ENCODE results near the gene USP13.

USP13 gene

DNA sequence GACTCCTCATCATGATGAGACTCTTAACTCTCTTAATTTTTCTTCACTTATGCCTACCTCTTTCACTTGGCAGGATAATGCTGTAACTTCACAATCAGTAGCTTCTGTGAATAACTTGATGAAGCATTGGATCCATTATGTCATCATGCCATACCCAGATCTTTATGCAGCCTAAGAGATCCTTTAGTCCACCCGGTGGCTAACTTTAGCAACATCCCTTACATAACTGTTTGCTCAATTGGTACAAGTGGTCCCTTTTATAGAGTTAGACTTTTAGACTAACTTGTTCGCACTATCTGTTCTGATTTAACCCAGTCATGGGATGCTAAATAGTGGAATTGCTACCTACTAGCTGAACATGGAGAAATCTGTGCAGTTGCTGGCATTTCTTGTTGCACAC lies 184.5 kb downstream of the USP13 start:
- no peak for TF ChIP-seq POLR2A (IDR thresholded peaks at IDR 0.05; ENCODE audit: extremely low read depth, insufficient read length)
- TF ChIP-seq, protein P1, sequence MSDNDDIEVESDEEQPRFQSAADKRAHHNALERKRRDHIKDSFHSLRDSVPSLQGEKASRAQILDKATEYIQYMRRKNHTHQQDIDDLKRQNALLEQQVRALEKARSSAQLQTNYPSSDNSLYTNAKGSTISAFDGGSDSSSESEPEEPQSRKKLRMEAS (IDR thresholded peaks at IDR 0.05; ENCODE audit: low read depth, low read length): no peak
- TF ChIP-seq, protein P2, sequence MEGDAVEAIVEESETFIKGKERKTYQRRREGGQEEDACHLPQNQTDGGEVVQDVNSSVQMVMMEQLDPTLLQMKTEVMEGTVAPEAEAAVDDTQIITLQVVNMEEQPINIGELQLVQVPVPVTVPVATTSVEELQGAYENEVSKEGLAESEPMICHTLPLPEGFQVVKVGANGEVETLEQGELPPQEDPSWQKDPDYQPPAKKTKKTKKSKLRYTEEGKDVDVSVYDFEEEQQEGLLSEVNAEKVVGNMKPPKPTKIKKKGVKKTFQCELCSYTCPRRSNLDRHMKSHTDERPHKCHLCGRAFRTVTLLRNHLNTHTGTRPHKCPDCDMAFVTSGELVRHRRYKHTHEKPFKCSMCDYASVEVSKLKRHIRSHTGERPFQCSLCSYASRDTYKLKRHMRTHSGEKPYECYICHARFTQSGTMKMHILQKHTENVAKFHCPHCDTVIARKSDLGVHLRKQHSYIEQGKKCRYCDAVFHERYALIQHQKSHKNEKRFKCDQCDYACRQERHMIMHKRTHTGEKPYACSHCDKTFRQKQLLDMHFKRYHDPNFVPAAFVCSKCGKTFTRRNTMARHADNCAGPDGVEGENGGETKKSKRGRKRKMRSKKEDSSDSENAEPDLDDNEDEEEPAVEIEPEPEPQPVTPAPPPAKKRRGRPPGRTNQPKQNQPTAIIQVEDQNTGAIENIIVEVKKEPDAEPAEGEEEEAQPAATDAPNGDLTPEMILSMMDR (IDR thresholded peaks at IDR 0.05; ENCODE audit: low read depth, low read length): no peak
- no peak for TF ChIP-seq MYC (IDR thresholded peaks at IDR 0.05; ENCODE audit: low read depth, low read length)
- H3K4me3 ChIP-seq (ENCODE audit: low read depth, low read length): no peak overlapping the region
- peak; percentile 19 for DNase-seq (ENCODE audit: low read depth)

All from NB4 (cell line).